Fibroblast of pulmonary artery (primary cell): Measurements from ENCODE around the gene KLHL33.

ENCODE experiments used
- DNase-seq: peaks from one replicate; pipeline ENCODE4 v3.0.0-alpha.2; 2010; ENCODE audit warnings: low read depth
- H3K4me3 ChIP-seq: replicated peaks from 2 replicates; pipeline ENCODE4 v1.5.1; 2011; ENCODE audit warnings: low read depth, mild to moderate bottlenecking, control low read depth, low read length, moderate library complexity
- TF ChIP-seq, protein P1 (sequence below): IDR thresholded peaks from 2 replicates; pipeline ENCODE4 v1.5.1; 2011; ENCODE audit warnings: mild to moderate bottlenecking, control low read depth, low read length, inconsistent platforms; ENCODE audit errors: missing control alignments

Gene KLHL33

DNA sequence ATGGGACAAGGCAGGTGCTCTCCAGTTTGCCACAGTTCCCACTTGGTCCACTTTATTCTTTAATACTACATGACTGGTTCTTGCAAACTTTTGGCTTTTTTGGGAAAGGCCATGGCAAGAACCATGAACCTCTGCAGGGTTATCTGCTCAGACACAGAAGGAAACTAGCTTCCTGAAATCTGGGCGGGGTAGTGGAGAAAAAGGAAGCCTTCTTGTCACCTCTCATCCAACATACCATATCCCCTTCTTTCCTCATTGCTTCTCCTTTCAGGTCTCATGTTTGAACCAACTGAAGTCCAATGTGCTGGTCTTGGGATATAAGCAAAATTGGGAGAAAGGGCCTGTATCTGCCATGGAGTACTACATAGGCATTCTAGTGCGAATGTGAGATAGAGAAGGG, 5.5 kb upstream of the KLHL33 start:
- H3K4me3 ChIP-seq, result no peak overlapping the region
- TF ChIP-seq, protein P1, sequence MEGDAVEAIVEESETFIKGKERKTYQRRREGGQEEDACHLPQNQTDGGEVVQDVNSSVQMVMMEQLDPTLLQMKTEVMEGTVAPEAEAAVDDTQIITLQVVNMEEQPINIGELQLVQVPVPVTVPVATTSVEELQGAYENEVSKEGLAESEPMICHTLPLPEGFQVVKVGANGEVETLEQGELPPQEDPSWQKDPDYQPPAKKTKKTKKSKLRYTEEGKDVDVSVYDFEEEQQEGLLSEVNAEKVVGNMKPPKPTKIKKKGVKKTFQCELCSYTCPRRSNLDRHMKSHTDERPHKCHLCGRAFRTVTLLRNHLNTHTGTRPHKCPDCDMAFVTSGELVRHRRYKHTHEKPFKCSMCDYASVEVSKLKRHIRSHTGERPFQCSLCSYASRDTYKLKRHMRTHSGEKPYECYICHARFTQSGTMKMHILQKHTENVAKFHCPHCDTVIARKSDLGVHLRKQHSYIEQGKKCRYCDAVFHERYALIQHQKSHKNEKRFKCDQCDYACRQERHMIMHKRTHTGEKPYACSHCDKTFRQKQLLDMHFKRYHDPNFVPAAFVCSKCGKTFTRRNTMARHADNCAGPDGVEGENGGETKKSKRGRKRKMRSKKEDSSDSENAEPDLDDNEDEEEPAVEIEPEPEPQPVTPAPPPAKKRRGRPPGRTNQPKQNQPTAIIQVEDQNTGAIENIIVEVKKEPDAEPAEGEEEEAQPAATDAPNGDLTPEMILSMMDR, result no peak
- no peak for DNase-seq

DNA sequence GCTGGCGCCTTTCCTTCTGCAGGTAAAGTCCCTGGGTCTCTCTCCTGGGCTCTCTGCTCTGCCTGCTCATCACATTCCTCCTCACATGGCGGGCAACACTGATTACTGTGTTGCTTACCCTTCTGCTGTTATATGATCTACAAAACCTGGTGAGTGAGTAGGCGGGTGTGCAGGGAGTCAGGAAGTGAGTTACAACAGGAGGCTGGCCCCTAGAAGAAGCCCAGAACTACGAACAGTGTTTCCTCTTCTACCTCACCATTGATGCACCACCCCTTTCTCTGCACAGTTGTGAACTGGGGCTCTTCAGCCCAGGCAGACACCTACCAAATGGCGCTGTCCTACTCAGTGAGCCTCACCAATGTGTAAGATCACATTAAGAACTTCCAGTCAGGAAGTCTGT, 4.9 kb upstream of the KLHL33 start:
- DNase-seq, result no peak
- TF ChIP-seq, protein P1, result no peak
- no peak overlapping the region for H3K4me3 ChIP-seq

DNA sequence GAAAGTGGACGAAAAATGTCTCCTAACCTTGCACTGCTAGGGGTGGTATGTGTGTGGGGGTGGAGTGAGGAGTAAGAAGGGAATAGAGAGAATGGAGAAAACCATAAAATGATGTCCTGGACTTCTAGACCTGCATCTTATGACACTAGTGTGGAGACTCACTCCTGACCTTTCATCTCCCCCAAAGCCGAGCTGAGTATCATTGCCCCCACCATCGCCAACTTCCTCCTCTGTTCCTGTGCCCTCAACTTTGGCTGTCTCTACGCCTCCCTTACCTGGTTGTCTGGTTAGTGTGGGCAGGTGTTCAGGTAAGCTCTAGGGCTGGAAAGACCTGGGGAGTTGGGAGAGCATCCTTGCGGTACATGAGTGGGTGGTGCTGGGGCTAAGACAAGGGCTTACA, 4.5 kb upstream of the KLHL33 start:
- DNase-seq, result no peak
- H3K4me3 ChIP-seq, result no peak overlapping the region
- TF ChIP-seq, protein P1, result no peak

DNA sequence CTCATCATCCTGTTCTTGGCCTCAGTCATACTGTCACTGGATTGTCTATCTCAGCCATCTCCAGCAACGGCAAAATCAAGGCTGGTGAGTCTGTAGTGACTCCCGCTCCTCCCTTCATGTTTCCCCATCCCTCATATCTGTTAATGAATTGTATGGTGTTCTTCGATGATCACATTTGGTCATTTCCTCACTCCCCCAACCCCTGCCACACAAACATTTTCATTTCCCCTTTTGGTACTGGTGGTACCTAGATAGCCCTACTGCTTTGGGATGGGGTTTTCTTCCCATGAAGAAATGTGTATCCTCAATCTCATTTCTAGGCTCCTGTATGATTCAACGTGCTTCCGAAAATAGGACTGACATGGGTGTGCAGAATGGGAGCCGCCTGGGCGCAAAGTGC, 2.7 kb upstream of the KLHL33 start:
- DNase-seq, result no peak
- H3K4me3 ChIP-seq, result no peak overlapping the region
- TF ChIP-seq, protein P1, result no peak

DNA sequence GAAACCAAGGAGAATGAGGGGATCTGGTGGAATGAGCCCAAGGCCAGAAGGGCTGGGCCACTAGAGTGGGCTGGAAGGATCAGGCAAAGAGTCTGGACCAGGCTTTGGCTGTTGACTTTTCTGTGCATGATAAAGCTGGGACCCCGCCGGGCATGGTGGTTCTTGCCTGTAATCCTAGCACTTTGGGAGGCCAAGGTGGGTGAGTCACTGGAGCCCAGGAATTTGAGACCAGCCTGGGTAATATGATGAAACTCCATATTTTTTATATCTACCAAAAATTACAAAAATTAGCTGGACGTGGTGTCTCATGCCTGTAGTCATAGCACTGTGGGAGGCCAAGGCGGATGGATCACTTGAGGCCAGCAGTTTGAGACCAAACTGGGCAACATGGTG, 393 bp upstream of the KLHL33 start:
- peak; percentile 53 for DNase-seq

DNA sequence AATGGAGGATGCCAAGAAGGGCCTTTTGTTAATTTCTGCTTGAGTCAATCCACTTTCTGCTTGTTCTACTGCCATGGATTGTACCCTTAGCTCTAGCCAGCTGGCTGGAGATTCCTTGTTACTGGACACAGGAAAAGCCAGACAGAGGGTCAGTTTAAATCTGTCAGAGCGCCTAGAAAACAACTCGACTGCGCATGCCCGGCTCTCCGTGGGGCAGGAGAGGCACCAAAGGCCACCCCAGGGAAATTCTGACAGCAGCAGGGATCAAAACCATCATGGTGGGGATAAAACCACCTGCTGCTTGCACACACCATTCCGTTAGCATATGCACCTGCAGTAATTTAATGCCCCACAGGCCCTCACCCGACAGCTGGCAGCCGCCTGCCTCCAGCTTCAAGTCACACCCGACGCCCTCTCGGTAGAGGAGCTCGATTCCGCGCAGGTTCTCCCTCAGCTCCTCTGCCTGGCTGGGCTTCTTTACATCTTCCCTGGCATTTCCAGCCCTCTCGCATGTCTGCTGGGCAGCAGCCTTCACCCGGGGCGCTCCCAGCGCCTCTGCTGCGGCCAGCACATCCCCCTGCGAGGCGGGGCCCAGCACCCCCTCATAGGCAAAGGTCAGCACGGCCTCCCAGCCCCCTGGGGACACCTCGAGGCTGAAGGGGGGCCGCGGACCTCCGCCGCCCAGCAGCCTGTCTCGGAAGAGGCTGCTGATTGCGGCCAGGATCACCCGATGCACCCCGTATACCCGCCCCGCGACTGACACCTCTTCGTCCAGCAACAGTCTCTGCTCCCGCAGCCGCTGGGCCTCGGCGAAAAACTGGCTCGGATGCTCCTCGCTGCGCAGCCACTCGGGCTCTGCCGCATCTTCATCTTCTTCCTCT, 1.0 kb downstream of the KLHL33 start:
- TF ChIP-seq, protein P1, result no peak
- no peak for DNase-seq
- no peak overlapping the region for H3K4me3 ChIP-seq

More for the DNA sequence above, 393 bp upstream of the KLHL33 start:
- no peak overlapping the region for H3K4me3 ChIP-seq
- TF ChIP-seq, protein P1, result no peak
